A204.1 (cell line): Measurements from ENCODE around the gene SH2D6.
"Not testable (repeated sequence)": the region's sequence is repeated elsewhere in the genome, so short reads cannot be mapped to it uniquely, and the experiment has no call there.

Source experiments
- FAIRE-seq: peaks from 2 replicates; lab custom pipeline; 2012; peaks lifted over from hg19 to GRCh38; lab: Jason Lieb, UNC

SH2D6 gene

DNA sequence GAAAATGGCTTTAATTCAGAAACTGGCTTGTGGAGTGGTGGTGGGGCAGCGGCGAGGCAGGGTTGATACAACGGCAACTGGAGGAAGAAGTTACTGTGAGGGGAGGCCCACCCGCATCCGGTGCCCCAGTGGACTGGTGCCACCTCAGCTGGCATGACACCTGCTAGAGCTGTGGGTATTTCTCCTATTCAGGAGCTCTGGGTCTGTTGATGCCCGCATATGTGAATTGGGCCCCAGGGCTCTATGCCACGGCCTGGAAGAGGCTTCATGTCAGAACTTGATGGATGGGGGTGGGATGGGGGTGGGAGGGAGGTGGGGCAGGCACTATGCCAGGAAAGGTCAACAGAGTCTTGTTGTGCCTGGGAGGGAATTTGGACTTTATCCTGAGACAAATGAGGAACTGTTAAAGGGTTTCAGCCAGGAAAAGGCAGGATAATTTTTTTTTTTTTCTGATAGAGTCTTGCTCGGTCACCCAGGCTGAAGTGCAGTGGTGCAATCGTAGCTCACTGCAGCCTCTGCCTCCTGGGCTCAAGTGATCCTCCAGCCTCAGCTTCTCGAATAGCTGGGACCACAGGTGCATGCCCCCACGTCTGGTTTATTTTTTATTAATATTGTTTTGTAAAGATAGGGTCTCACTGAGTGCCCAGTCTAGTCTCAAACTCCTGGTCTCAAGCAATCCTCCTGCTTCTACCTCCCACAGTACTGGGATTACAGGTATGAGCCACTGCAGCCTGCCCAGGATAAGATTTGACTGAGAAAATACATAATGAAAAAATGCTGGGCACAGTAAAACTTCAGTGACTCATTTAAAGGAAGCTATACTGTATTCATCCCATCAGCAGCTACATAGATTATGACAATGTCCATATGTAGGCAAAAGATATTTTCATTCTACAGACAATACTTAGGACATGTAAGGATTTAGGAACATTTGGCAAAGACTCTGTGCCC is 52.6 kb downstream of the SH2D6 start:
- FAIRE-seq: no peak

DNA sequence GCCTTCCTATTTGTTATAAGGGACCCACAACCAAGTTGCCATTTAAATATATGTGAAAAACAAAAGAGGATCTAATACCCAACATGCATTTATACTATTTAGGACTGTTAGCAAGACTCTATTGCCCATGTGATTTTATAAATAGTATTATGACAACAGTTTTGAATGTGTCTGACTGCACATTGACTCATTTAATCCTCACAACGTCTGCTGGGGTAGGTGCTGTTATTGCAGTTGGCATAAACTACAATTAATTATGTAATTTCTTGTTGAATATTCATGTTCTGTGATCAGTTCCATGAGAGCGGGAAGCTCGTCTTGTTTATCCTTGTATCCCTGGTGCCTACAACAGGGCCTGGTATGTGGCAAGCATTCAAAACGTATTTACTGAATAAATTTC is 53.7 kb downstream of the SH2D6 start:
- no peak for FAIRE-seq

DNA sequence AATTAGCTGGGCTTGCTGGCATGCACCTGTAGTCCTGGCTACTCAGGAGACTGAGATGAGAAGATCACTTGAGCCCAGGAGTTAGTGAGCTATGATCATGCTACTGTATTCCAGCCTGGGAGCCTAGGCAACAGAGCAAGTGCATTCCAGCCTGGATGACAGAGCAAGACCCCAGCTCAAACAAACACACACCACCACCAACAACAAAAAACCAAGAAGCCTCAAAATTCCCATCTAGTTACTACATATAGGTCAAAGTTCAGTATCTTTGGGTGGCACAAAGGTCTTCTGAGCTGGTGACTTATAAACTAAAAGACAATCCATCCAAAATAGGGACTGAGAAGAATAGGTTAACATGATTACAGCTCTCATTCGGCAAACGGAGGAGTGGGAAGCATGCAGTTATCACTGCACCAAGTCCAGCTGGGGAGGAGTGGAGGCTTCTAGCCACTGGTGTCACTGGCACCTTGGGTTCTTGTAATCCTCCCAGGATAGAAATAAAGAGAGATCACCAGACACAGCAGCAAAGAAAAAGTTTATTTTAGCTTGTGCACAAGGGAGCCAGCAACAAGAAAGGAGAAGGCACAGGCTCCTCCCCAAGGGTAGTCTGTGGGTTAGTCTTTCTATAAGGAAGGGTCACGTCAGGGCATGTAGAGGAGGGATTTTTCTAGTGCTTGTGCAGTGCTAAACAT is 57.4 kb downstream of the SH2D6 start:
- no peak for FAIRE-seq

DNA sequence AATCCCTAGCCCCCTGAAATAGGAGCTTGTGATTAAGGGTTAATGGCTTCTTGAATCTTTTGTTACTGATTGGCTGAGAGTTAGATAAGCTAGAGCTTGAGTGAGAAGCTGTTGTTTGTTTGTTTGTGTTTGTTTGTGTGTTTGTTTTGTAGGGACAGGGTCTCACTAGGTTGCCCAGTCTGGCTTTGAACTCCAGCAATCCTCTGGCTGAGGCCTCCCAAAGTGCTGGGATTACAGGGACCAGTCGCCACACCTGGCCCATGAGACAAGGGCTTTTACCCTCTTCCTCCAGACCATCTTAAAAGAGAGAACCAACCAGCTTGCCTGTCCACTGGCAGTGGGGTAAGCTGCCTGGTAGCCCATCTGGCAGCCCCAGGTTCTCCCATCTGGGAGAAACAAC is 58.1 kb downstream of the SH2D6 start:
- FAIRE-seq: no peak

DNA sequence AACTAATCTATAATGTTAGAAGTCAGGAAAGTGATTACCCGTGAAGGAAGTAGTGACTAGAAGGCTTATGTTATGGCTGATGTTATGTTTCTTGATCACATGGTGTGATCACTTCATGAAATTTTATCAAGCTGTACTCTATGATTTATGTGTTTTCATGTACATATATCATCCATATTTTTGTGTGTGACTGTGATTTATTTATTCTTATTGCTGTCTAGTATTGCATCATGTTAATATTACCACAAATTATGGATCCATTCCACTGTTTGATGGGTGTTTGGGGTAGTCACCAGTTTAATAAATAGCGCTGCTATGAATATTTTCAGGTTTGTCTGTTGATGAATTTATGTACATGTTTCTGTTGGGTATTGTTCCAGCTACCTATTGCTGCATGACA is 59.4 kb downstream of the SH2D6 start:
- FAIRE-seq: no peak

DNA sequence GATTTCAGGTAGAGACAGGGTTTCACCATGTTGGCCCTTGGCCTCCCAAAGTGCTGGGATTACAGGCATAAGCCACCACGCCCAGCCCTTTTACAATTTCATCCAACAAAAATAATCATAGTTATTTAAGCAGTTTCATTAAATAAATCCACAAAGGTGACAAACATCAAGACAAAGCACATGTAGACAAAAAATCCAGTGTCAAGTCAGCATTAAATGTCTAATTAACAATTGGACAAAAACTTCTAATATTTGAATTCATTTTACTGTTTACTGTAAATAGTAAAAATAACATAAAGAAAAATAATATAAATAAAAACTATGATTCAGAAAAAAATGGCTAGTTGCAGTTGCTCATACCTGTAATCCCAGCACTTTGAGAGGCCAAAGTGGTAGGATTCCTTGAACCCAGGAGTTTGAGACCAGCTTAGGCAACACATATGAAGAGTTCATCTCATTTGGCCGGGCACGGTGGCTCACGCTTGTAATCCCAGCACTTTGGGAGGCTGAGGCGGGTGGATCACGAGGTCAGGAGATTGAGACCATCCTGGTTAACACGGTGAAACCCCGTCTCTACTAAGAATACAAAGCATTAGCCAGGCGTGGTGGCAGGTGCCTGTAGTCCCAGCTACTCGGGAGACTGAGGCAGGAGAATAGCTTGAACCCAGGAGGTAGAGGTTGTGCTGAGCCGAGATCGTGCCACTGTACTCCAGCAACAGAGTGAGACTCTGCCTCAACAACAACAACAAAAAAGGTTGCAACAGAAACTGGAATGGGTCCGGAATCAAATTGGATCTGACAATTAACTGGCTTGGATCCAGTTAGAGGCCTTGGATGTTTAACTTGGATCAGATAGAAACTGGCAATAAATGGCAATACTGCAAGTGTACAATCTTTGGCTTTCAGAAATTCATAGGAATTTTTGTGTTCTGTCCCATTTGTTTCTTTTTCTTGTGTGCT is 63.6 kb downstream of the SH2D6 start:
- FAIRE-seq: no peak

DNA sequence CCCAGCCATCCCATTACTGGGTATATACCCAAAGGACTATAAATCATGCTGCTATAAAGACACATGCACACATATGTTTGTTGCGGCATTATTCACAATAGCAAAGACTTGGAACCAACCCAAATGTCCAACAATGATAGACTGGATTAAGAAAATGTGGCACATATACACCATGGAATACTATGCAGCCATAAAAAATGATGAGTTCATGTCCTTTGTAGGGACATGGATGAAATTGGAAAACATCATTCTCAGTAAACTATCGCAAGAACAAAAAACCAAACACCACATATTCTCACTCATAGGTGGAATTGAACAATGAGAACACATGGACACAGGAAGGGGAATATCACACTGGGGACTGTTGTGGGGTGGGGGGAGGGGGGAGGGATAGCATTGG is 66.1 kb downstream of the SH2D6 start:
- FAIRE-seq: not testable (repeated sequence)

DNA sequence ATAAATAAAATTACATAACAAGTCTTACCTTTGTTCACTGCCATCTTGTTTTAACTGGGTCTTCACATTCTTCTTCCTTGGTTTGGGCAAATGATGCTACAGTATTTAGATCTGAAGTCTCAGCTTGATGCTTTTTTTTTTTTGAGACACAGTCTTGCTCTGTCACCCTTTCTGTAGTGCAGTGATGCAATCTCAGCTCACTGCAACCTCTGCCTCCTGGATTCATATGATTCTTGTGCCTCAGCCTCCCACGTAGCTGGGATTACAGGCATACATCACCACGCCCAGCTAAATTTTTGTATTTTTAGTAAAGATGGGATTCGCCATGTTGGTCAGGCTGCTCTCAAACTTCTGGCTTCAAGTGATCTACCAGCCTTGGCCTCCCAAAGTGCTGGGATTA is 67.3 kb downstream of the SH2D6 start:
- FAIRE-seq: no peak
